Eye (tissue), 1 donor: ENCODE measurements around the gene KRT13.
"Not testable (repeated sequence)": the region's sequence is repeated elsewhere in the genome, so short reads cannot be mapped to it uniquely, and the experiment has no call there.

Experiments used
- DNase-seq: peaks from one replicate; pipeline ENCODE4 v3.0.0-alpha.2; 2015

KRT13 gene

GRCh38 chr17:41505007-41505808 is at the start of gene KRT13:
Gene KRT13, minus strand, starts transcription at chr17:41505612. Its CDS starts 62 bp downstream, at chr17:41505550.
- no peak for DNase-seq

- no peak for DNase-seq
Observed at GRCh38 chr17:41553987-41554680, 48.7 kb upstream of the KRT13 start.

GRCh38 chr17:41553176-41553575 is 47.8 kb upstream of the KRT13 start:
- no peak for DNase-seq

- DNase-seq = no peak
Observed at GRCh38 chr17:41552455-41552854, 47.0 kb upstream of the KRT13 start.

- DNase-seq = no peak
Observed at GRCh38 chr17:41551365-41551764, 46.0 kb upstream of the KRT13 start.

GRCh38 chr17:41549596-41550039 is 44.2 kb upstream of the KRT13 start:
- DNase-seq = no peak

GRCh38 chr17:41548844-41549595 is 43.6 kb upstream of the KRT13 start:
- DNase-seq = peak; percentile 96

- DNase-seq = no peak
Observed at GRCh38 chr17:41547921-41548843, 42.8 kb upstream of the KRT13 start.

- no peak for DNase-seq
Observed at GRCh38 chr17:41547378-41547841, 42.0 kb upstream of the KRT13 start.

- no peak for DNase-seq
Observed at GRCh38 chr17:41546819-41547218, 41.4 kb upstream of the KRT13 start.

- no peak for DNase-seq
Observed at GRCh38 chr17:41545829-41546410, 40.5 kb upstream of the KRT13 start.

- no peak for DNase-seq
Observed at GRCh38 chr17:41544935-41545334, 39.5 kb upstream of the KRT13 start.

- peak; percentile 57 for DNase-seq
Observed at GRCh38 chr17:41544491-41544892, 39.1 kb upstream of the KRT13 start.

- DNase-seq = not testable (repeated sequence)
Observed at GRCh38 chr17:41542786-41543185, 37.4 kb upstream of the KRT13 start.

- DNase-seq = no peak
Observed at GRCh38 chr17:41542357-41542756, 36.9 kb upstream of the KRT13 start.

GRCh38 chr17:41540921-41541625 is 35.7 kb upstream of the KRT13 start:
- DNase-seq = no peak

- no peak for DNase-seq
Observed at GRCh38 chr17:41539979-41540701, 34.7 kb upstream of the KRT13 start.

- DNase-seq = no peak
Observed at GRCh38 chr17:41539071-41539492, 33.7 kb upstream of the KRT13 start.

- DNase-seq = no peak
Observed at GRCh38 chr17:41538565-41538991, 33.2 kb upstream of the KRT13 start.

GRCh38 chr17:41537990-41538389 is 32.6 kb upstream of the KRT13 start:
- no peak for DNase-seq
